Suprapubic skin (tissue), 4 donors: ENCODE data around the gene CASD1. TPM values are rescaled to one million over a fixed set of nuclear protein-coding genes. Genes with fewer than 3 reads are reported as not detected.

Experiments
- DNase-seq, 2 donors: peaks; one replicate each; pipeline ENCODE4 v3.0.0-alpha.2; 2019; ENCODE audit warnings: low spot score in 2 of 2
- H3K27ac ChIP-seq: fragments of 200-600 bp; sonication (generic); one replicate; pipeline ENCODE4 v1.5.1; 2019
- H3K27me3 ChIP-seq: fragments of 200-600 bp; sonication (generic); one replicate; pipeline ENCODE4 v1.5.1; 2019
- H3K36me3 ChIP-seq: fragments of 200-600 bp; sonication (generic); one replicate; pipeline ENCODE4 v1.5.1; 2019
- H3K4me1 ChIP-seq: fragments of 200-600 bp; sonication (generic); one replicate; pipeline ENCODE4 v1.5.1; 2019
- H3K4me3 ChIP-seq: fragments of 200-600 bp; sonication (generic); one replicate; pipeline ENCODE4 v1.5.1; 2019; ENCODE audit warnings: mild to moderate bottlenecking
- H3K9me3 ChIP-seq: fragments of 200-600 bp; sonication (generic); one replicate; pipeline ENCODE4 v1.5.1; 2019
- CTCF ChIP-seq, 2 donors: fragments of 200-600 bp in 1 of 2; fragments of 450-650 bp in 1 of 2; sonication (generic) in 1 of 2; IDR thresholded peaks; one replicate each; pipeline ENCODE4 v1.5.1; 2016 to 2019; ENCODE audit warnings: antibody characterized with exemption in 2 of 2, mild to moderate bottlenecking in 1 of 2, moderate library complexity in 1 of 2
- EP300 ChIP-seq: sonication (generic); formaldehyde crosslinking; IDR thresholded peaks from one replicate; pipeline ENCODE4 v1.6.1; 2017; ENCODE audit warnings: antibody characterized with exemption
- POLR2A ChIP-seq, 2 donors: fragments of 450-650 bp; IDR thresholded peaks; one replicate each; pipeline ENCODE4 v1.6.1; 2017; ENCODE audit warnings: antibody characterized with exemption in 2 of 2, mild to moderate bottlenecking in 2 of 2, moderate library complexity in 2 of 2
- POLR2AphosphoS5 ChIP-seq, 3 donors: sonication (generic); formaldehyde crosslinking; IDR thresholded peaks; one replicate each; pipeline ENCODE4 v1.6.1; 2017; ENCODE audit warnings: antibody characterized with exemption in 3 of 3
- WGBS: methylation state at CpG from one replicate; pipeline ENCODE4 v1.1.5; 2018; 5-methylcytosine and 5-hydroxymethylcytosine counted together
- total RNA-seq, 4 donors: library from RNA; depleted of rRNA; stranded (reverse); fragments of >200 nt; gene quantifications; one replicate each; pipeline ENCODE4 v1.1.0, GENCODE V29; 2016

The CASD1 gene
- total RNA-seq, 4 donors from 2014 or later: 9.0 to 15.1 (median 12.6) TPM

DNA sequence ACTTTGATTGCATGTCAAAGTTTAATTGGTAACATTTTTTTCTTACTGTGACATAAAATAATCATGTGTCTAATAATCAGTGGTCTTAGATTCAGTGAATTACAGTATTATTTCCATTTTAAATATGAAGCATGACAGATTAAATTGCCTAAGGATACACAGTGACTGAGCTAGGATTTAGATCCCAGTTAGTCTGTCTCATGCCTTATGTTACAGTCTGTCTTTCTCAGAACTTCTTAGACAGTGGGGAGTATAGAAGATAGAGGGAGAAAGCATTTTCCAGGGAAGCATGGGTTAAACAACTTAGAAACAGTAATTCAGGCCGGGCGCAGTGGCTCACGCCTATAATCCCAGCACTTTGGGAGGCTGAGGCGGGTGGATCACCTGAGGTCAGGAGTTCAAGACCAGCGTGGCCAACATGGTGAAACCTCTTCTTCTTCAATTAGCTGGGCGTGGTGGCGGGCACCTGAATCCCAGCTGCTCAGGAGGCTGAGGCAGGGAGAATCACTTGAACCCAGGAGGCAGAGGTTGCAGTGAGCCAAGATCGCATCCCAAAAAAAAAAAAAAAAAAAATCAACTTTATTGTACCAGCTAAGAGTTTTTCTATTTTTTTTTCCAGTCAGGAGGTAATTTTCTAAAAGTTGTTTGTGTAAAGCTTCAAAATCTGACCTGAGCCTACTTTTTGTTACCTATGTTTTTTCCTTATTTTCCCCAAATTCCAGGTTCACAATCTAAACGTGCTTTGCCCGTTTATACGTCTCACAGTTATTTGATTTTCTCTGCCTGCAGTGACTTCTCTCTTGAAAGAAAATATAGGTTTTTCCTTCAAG, 3.3 kb downstream of the CASD1 start:
- Histone ChIP-seq H3K4me1 (peaks cover 26% of the 10 kb centered on the region), H3K9me3 (no peaks in the 10 kb centered on the region), H3K27ac (no peak overlapping the region), H3K4me3 (no peak overlapping the region), H3K36me3 (no peaks in the 10 kb centered on the region), H3K27me3 (no peaks in the 10 kb centered on the region)
- TF ChIP-seq CTCF (IDR thresholded peaks at IDR 0.05) (no peak), POLR2AphosphoS5 (IDR thresholded peaks at IDR 0.05) (no peak)
- DNase-seq: no peak
- WGBS: 83% methylated on average over 11 of the region's 11 CpGs

- H3K36me3 ChIP-seq: no peaks in the 10 kb centered on the region
- no peak for TF ChIP-seq EP300
- no peak for TF ChIP-seq CTCF (IDR thresholded peaks at IDR 0.05)
- no peak for TF ChIP-seq POLR2AphosphoS5 (IDR thresholded peaks at IDR 0.05)
- TF ChIP-seq POLR2A (IDR thresholded peaks at IDR 0.05): no peak
- H3K4me3 ChIP-seq: no peak overlapping the region
- H3K9me3 ChIP-seq: no peaks in the 10 kb centered on the region
- no peak overlapping the region for H3K27ac ChIP-seq
- peaks cover 26% of the 10 kb centered on the region for H3K4me1 ChIP-seq
- no peaks in the 10 kb centered on the region for H3K27me3 ChIP-seq
- no peak for DNase-seq
Measured at GRCh38 chr7:94513565-94513860, 3.9 kb downstream of the CASD1 start.

GRCh38 chr7:94514140-94514889, 4.7 kb downstream of the CASD1 start:
- no peak for DNase-seq
- Histone ChIP-seq H3K36me3 (no peaks in the 10 kb centered on the region), H3K9me3 (no peaks in the 10 kb centered on the region), H3K4me3 (no peak overlapping the region), H3K27ac (no peak overlapping the region), H3K4me1 (peaks cover 21% of the 10 kb centered on the region), H3K27me3 (no peaks in the 10 kb centered on the region)
- TF ChIP-seq CTCF (IDR thresholded peaks at IDR 0.05) (no peak), POLR2AphosphoS5 (IDR thresholded peaks at IDR 0.05) (no peak), POLR2A (IDR thresholded peaks at IDR 0.05) (no peak), EP300 (no peak)
- 74% methylated on average over 4 of the region's 4 CpGs for WGBS

DNA sequence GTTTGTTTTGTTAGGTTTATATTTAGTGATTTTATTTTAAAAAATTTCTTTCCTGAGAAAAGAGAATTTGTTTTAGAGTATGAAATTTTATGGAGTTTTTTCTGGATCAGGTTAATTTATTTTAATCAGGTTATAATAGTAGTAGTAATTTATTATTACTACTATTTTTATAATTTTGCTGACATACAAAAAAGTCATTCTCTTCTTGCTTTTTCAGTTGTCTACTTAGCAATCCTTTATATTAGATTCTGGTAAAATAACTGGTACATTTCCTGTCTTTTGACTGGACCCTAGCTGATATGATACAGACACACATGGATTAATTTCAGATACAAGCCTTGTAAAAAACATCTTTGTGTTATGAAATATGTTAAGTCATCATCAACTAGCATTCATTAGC, 5.3 kb downstream of the CASD1 start:
- no peak overlapping the region for H3K4me3 ChIP-seq
- H3K4me1 ChIP-seq: peaks cover 19% of the 10 kb centered on the region
- H3K9me3 ChIP-seq: no peaks in the 10 kb centered on the region

More for the DNA sequence above, 5.3 kb downstream of the CASD1 start:
- DNase-seq: no peak
- Histone ChIP-seq H3K36me3 (no peaks in the 10 kb centered on the region), H3K27ac (no peak overlapping the region), H3K27me3 (no peaks in the 10 kb centered on the region)
- TF ChIP-seq CTCF (IDR thresholded peaks at IDR 0.05) (no peak), POLR2AphosphoS5 (IDR thresholded peaks at IDR 0.05) (no peak), EP300 (no peak), POLR2A (IDR thresholded peaks at IDR 0.05) (no peak)
